H1 (cell line): ENCODE results near the gene IFNL2. TPM values are rescaled to one million over a fixed set of nuclear protein-coding genes. Genes with fewer than 3 reads are reported as not detected.
A peak's percentile ranks its signal among the peaks of the same experiment; 100 is the strongest.

ENCODE experiments used
- CBX8 ChIP-seq: fragments of 300-800, 300-1000 bp; sonication (generic); IDR thresholded peaks from 2 replicates; pipeline ENCODE4 v1.7.1; 2016; ENCODE audit warnings: low read depth, low read length, borderline replicate concordance
- CHD2 ChIP-seq: IDR thresholded peaks from 2 replicates; pipeline ENCODE4 v1.6.1; 2012; ENCODE audit warnings: low read length, improper control_type of control experiment
- CREB1 ChIP-seq: IDR thresholded peaks from 2 replicates; pipeline ENCODE4 v1.6.1; 2012; ENCODE audit warnings: inconsistent platforms
- GABPA ChIP-seq: IDR thresholded peaks from 2 replicates; pipeline ENCODE4 v1.6.1; 2011; ENCODE audit warnings: mild to moderate bottlenecking, low read length, moderate library complexity, borderline replicate concordance; ENCODE audit not compliant: insufficient read depth
- JUND ChIP-seq: IDR thresholded peaks from 2 replicates; pipeline ENCODE4 v1.6.1; 2011; ENCODE audit warnings: mild to moderate bottlenecking, improper control_type of control experiment, low read length
- KDM1A ChIP-seq: fragments of 200-600, 300-600 bp; sonication (generic); IDR thresholded peaks from 2 replicates; pipeline ENCODE4 v1.7.1; 2016; ENCODE audit warnings: mild to moderate bottlenecking, low read length, borderline replicate concordance
- KDM4A ChIP-seq: IDR thresholded peaks from one replicate; pipeline ENCODE4 v1.7.1; 2012; ENCODE audit warnings: low read depth, mild to moderate bottlenecking, moderate library complexity, low read length, inconsistent platforms; ENCODE audit not compliant: severe bottlenecking
- MAFK ChIP-seq: IDR thresholded peaks from 2 replicates; pipeline ENCODE4 v1.6.1; 2012; ENCODE audit warnings: low read depth, mild to moderate bottlenecking, improper control_type of control experiment, low read length
- RBBP5 ChIP-seq: IDR thresholded peaks from 2 replicates; pipeline ENCODE4 v1.7.1; 2012; ENCODE audit warnings: low read depth, mild to moderate bottlenecking, inconsistent platforms, low read length, moderate library complexity, borderline replicate concordance
- RNF2 ChIP-seq: fragments of 200-900, 300-1000 bp; sonication (generic); IDR thresholded peaks from 2 replicates; pipeline ENCODE4 v1.7.1; 2016; ENCODE audit warnings: borderline replicate concordance, low read depth, mild to moderate bottlenecking, antibody characterized with exemption, low read length; ENCODE audit not compliant: poor library complexity, severe bottlenecking; ENCODE audit errors: missing control alignments
- SIN3A ChIP-seq, 2 experiments: IDR thresholded peaks in 1 of 2; conservative IDR thresholded peaks in 1 of 2; 2 replicates each; pipeline ENCODE4 v1.6.1; 2011 to 2012; ENCODE audit warnings: low read length in 2 of 2, improper control_type of control experiment in 1 of 2, low read depth in 1 of 2, mild to moderate bottlenecking in 1 of 2
- SIRT6 ChIP-seq: IDR thresholded peaks from one replicate; pipeline ENCODE4 v1.7.1; 2012; ENCODE audit warnings: low read length, inconsistent platforms
- SP2 ChIP-seq: IDR thresholded peaks from 2 replicates; pipeline ENCODE4 v1.6.1; 2012; ENCODE audit warnings: mild to moderate bottlenecking, low read length, inconsistent platforms
- SP4 ChIP-seq: IDR thresholded peaks from 2 replicates; pipeline ENCODE4 v1.6.1; 2012; ENCODE audit warnings: low read length, inconsistent platforms
- SRF ChIP-seq: IDR thresholded peaks from 2 replicates; pipeline ENCODE4 v1.6.1; 2011; ENCODE audit warnings: mild to moderate bottlenecking, low read depth, low read length, moderate library complexity
- SUZ12 ChIP-seq: fragments of 200-600 bp; sonication (generic); IDR thresholded peaks from 2 replicates; pipeline ENCODE4 v1.6.1; 2012; ENCODE audit warnings: mild to moderate bottlenecking, inconsistent platforms, low read length, moderate library complexity, mixed read lengths
- TBP ChIP-seq: IDR thresholded peaks from 2 replicates; pipeline ENCODE4 v1.6.1; 2011; ENCODE audit warnings: low read depth, low read length, improper control_type of control experiment
- ZNF274 ChIP-seq: IDR thresholded peaks from 2 replicates; pipeline ENCODE4 v1.7.0; 2012; ENCODE audit warnings: low read length, borderline replicate concordance; ENCODE audit errors: extremely low read depth
- polyA plus RNA-seq, 7 experiments: library from polyadenylated mRNA; depleted of rRNA in 3 of 7; stranded (reverse) in 5 of 7; unstranded in 2 of 7; fragments of >200 nt in 5 of 7; fragments of 200-250 nt in 2 of 7; gene quantifications; 1 replicate in 5 of 7; 2 replicates in 1 of 7; 4 replicates in 1 of 7; pipeline versions ENCODE4 v1.2.1 to v1.2.3, GENCODE V29; 2011 to 2013; ENCODE audit warnings: missing spikeins in 2 of 7, mixed read lengths in 2 of 7
- total RNA-seq: library from RNA; stranded (reverse); fragmentation: NEBNext Ultra II Directional; extraction: Animal tissue kit (Norgen Biotek cat#: 25700); gene quantifications from 2 replicates; pipeline ENCODE4 v1.2.1, GENCODE V29; 2021
- TF ChIP-seq, protein P1 (sequence below), 3 experiments: IDR thresholded peaks; 1 replicate in 2 of 3; 2 replicates in 1 of 3; pipeline versions ENCODE4 v1.5.1 to v1.6.1; 2011; ENCODE audit warnings: low read length in 3 of 3, mild to moderate bottlenecking in 3 of 3, inconsistent platforms in 2 of 3, low read depth in 1 of 3, moderate library complexity in 1 of 3; ENCODE audit not compliant: insufficient read depth in 1 of 3; ENCODE audit errors: control extremely low read depth in 1 of 3
- TF ChIP-seq, protein P2 (sequence below): IDR thresholded peaks from 2 replicates; pipeline ENCODE4 v1.6.1; 2011; ENCODE audit warnings: low read length, improper control_type of control experiment

The IFNL2 gene
- total and polyA plus RNA-seq, 2 of the 8 experiments (the other 6 are each of a cell fraction or from before 2014, with no cell fraction given) = not detected

DNA sequence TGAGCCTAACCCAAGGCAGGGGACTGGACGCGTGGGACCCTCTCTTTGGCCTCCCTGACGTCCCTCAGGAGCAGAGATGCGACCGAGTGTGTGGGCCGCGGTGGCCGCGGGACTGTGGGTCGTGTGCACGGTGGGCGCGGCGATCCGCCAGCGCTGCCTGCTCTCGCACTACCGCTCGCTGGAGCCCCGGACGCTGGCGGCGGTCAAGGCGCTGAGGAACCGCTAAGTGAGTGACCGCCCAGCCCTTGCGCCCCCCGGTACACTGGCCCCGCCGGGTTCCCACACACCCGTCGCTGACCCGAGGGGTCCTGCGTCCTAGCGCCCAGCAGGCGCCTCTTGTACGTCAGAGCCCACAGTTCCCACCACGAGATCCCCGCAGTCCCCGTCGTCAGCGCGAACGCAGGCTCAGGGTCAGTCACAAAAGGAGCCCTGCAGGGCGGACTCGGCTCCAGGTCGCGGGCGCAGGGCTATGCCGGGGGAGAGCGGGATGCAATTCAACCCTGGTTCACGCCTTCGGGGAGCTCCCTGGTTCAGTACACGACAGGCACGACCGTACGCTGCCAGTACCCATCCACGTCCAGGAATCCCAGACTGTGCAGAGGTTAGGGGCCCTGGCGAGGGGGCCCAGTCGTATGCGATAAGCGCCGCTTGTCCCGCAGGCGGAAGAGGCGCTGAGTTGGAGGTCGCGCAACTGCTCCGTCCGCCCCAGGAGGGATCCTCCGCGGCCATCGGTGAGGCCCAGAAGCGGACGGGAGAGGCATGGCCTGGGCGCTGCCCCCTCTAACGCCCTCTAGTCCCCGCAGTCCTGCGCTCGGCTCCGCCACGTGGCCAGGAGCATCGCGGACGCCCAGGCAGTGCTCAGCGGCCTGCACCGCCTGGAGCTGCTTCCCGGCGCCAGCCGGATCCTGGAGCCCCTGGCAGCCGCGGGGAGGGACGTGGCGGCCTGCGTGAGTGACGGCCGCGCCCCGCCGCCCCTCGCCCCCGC, 3.6 kb upstream of the IFNL2 start (continued):
- TF ChIP-seq SIN3A (conservative IDR thresholded peaks at IDR 0.05 in 1 of 2, IDR thresholded peaks at IDR 0.05 in 1 of 2; ENCODE audit: low read depth in 1 of 2, low read length in 2 of 2) = no peak
- TF ChIP-seq SIRT6 = no peak
- no peak for TF ChIP-seq MAFK
- TF ChIP-seq GABPA = peak; percentile 16; the same call in 1 of the 2 replicates
- no peak for TF ChIP-seq KDM1A
- TF ChIP-seq, protein P1, sequence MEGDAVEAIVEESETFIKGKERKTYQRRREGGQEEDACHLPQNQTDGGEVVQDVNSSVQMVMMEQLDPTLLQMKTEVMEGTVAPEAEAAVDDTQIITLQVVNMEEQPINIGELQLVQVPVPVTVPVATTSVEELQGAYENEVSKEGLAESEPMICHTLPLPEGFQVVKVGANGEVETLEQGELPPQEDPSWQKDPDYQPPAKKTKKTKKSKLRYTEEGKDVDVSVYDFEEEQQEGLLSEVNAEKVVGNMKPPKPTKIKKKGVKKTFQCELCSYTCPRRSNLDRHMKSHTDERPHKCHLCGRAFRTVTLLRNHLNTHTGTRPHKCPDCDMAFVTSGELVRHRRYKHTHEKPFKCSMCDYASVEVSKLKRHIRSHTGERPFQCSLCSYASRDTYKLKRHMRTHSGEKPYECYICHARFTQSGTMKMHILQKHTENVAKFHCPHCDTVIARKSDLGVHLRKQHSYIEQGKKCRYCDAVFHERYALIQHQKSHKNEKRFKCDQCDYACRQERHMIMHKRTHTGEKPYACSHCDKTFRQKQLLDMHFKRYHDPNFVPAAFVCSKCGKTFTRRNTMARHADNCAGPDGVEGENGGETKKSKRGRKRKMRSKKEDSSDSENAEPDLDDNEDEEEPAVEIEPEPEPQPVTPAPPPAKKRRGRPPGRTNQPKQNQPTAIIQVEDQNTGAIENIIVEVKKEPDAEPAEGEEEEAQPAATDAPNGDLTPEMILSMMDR (IDR thresholded peaks at IDR 0.05; ENCODE audit: control extremely low read depth in 1 of 3, insufficient read depth in 1 of 3, low read depth in 1 of 3, low read length in 3 of 3) = peak in 1 of 3 experiments; percentile 6; a peak in 1 of 4 replicates
- no peak for TF ChIP-seq CHD2
- no peak for TF ChIP-seq ZNF274
- no peak for TF ChIP-seq JUND
- TF ChIP-seq TBP = no peak
- 0 out of 2 replicates have a peak, but pooled peaks have one; percentile 45 for TF ChIP-seq RBBP5
- TF ChIP-seq KDM4A = peak; percentile 64
- no peak for TF ChIP-seq SRF
- TF ChIP-seq RNF2 = no peak
- TF ChIP-seq SP2 = no peak
- TF ChIP-seq SUZ12 = peak; percentile 97
- TF ChIP-seq CBX8 = no peak
- no peak for TF ChIP-seq SP4
- no peak for TF ChIP-seq CREB1
- TF ChIP-seq, protein P2, sequence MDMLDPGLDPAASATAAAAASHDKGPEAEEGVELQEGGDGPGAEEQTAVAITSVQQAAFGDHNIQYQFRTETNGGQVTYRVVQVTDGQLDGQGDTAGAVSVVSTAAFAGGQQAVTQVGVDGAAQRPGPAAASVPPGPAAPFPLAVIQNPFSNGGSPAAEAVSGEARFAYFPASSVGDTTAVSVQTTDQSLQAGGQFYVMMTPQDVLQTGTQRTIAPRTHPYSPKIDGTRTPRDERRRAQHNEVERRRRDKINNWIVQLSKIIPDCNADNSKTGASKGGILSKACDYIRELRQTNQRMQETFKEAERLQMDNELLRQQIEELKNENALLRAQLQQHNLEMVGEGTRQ = no peak
